Muscle layer of duodenum (tissue), 2 donors: Measurements from ENCODE around the gene EPS8L2.

Experiments
- H3K27ac ChIP-seq: one replicate; pipeline ENCODE4 v1.7.0; 2013; ENCODE audit warnings: mild to moderate bottlenecking, low read length
- H3K27me3 ChIP-seq: one replicate; pipeline ENCODE4 v1.7.0; 2013; ENCODE audit warnings: low read depth, mild to moderate bottlenecking, control low read depth, low read length
- H3K36me3 ChIP-seq, 2 donors: one replicate each; pipeline ENCODE4 v1.7.0; 2013; ENCODE audit warnings: low read length in 2 of 2, control low read depth in 1 of 2, mild to moderate bottlenecking in 1 of 2; ENCODE audit not compliant: insufficient read depth in 2 of 2, control insufficient read depth in 1 of 2
- H3K4me1 ChIP-seq, 2 donors: one replicate each; pipeline ENCODE4 v1.7.0; 2013; ENCODE audit warnings: low read length in 2 of 2, mild to moderate bottlenecking in 2 of 2, control low read depth in 1 of 2, moderate library complexity in 1 of 2; ENCODE audit not compliant: insufficient read depth in 2 of 2, control insufficient read depth in 1 of 2
- H3K4me3 ChIP-seq, 2 donors: one replicate each; pipeline ENCODE4 v1.7.0; 2013; ENCODE audit warnings: low read length in 2 of 2, low read depth in 1 of 2, mild to moderate bottlenecking in 1 of 2
- H3K9me3 ChIP-seq, 2 donors: one replicate each; pipeline ENCODE4 v1.7.0; 2013; ENCODE audit warnings: low read length in 2 of 2, control low read depth in 1 of 2, mild to moderate bottlenecking in 1 of 2; ENCODE audit not compliant: control insufficient read depth in 1 of 2
- donor health status: healthy.

The EPS8L2 gene

GRCh38 chr11:721741-722345 lies 15.8 kb downstream of the EPS8L2 start:
- no peak overlapping the region for H3K4me3 ChIP-seq
- peaks cover 0 to 37% of the 10 kb centered on the region in 2 donors for H3K4me1 ChIP-seq
- H3K27ac ChIP-seq = no peak overlapping the region

GRCh38 chr11:722346-722811 lies 16.3 kb downstream of the EPS8L2 start:
- Histone ChIP-seq H3K27ac (no peak overlapping the region), H3K36me3 (no peaks in the 10 kb centered on the region), H3K27me3 (peaks cover 11% of the 10 kb centered on the region), H3K4me1 (peaks cover 0 to 40% of the 10 kb centered on the region in 2 donors), H3K9me3 (no peaks in the 10 kb centered on the region), H3K4me3 (no peak overlapping the region)

More at GRCh38 chr11:721741-722345, 15.8 kb downstream of the EPS8L2 start:
- Histone ChIP-seq H3K27me3 (peaks cover 11% of the 10 kb centered on the region), H3K36me3 (no peaks in the 10 kb centered on the region), H3K9me3 (no peaks in the 10 kb centered on the region)

GRCh38 chr11:723120-723883 lies 17.3 kb downstream of the EPS8L2 start:
- no peaks in the 10 kb centered on the region for H3K9me3 ChIP-seq
- peaks cover 0 to 49% of the 10 kb centered on the region in 2 donors for H3K4me1 ChIP-seq
- H3K27me3 ChIP-seq = peaks cover 11% of the 10 kb centered on the region
- H3K4me3 ChIP-seq = no peak overlapping the region
- H3K36me3 ChIP-seq = no peaks in the 10 kb centered on the region
- H3K27ac ChIP-seq = no peak overlapping the region

DNA sequence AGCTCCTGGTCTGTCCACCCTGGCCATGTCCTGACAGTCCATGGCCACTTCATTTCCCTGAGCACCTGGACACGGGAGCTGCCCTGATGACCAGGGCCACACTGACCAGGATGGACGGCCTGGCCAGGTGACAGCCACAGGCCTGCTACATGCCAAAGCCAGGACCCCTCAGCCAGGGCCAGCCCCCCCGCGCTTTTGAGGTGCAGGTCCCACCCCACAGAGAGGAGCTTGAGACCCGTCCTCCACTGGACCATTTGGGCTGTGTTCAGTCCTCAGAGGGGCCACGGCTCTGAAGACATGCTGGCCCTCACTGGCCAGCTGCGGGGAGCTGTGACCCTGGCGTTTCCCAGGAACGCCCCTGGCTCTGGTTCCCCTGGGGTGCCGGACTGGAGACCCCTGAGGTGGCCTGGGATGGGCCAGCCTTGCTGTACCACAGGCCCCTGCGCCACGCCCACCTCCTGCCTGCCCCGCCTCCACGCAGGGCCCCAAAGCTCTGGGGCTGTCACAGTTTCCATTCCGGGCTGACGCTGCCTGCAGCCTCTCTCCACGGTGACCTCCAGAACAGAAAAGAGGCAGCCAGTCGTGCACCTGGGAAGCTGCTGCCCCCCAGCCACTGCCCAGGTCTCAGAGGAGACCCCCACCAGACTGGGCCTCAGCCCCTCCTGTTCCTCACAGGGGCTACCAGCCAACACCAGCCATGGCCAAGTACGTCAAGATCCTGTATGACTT lies 18.2 kb downstream of the EPS8L2 start:
- peaks cover 11% of the 10 kb centered on the region for H3K27me3 ChIP-seq
- no peak overlapping the region for H3K4me3 ChIP-seq
- H3K27ac ChIP-seq = no peak overlapping the region
- peaks cover 0 to 58% of the 10 kb centered on the region in 2 donors for H3K4me1 ChIP-seq
- H3K9me3 ChIP-seq = no peaks in the 10 kb centered on the region
- no peaks in the 10 kb centered on the region for H3K36me3 ChIP-seq

GRCh38 chr11:724778-725386 lies 18.9 kb downstream of the EPS8L2 start:
- Histone ChIP-seq H3K27me3 (peaks cover 11% of the 10 kb centered on the region), H3K9me3 (no peaks in the 10 kb centered on the region), H3K4me3 (no peak overlapping the region), H3K27ac (no peak overlapping the region), H3K36me3 (no peaks in the 10 kb centered on the region), H3K4me1 (peaks cover 0 to 60% of the 10 kb centered on the region in 2 donors)

DNA sequence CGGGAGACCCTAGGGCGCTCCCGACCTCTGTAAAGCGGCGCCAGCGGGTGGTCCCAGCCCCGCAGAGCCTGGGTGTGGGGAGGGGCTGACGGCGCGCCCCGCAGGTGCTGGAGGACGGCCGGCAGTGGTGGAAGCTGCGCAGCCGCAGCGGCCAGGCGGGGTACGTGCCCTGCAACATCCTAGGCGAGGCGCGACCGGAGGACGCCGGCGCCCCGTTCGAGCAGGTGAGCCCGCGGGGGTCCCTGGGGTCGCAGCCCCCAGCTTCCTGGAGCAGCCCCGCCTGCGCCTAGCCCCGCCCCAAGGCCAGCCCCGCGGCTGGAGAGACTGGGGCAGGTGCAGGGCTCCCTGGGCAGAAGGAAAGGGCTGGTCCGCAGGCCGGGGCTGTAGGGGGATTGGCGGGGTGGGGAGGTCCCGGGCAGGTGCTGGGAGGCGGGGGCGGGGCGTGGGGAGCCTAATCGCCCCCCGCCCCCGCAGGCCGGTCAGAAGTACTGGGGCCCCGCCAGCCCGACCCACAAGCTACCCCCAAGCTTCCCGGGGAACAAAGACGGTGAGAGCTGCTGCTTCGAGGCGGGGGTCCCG lies 19.7 kb downstream of the EPS8L2 start:
- no peak overlapping the region for H3K27ac ChIP-seq
- peaks cover 11% of the 10 kb centered on the region for H3K27me3 ChIP-seq
- H3K9me3 ChIP-seq = no peaks in the 10 kb centered on the region
- H3K4me1 ChIP-seq = peaks cover 0 to 58% of the 10 kb centered on the region in 2 donors
- H3K4me3 ChIP-seq = peak overlapping the region in 1 of 2 donors; percentile 35
- no peaks in the 10 kb centered on the region for H3K36me3 ChIP-seq

DNA sequence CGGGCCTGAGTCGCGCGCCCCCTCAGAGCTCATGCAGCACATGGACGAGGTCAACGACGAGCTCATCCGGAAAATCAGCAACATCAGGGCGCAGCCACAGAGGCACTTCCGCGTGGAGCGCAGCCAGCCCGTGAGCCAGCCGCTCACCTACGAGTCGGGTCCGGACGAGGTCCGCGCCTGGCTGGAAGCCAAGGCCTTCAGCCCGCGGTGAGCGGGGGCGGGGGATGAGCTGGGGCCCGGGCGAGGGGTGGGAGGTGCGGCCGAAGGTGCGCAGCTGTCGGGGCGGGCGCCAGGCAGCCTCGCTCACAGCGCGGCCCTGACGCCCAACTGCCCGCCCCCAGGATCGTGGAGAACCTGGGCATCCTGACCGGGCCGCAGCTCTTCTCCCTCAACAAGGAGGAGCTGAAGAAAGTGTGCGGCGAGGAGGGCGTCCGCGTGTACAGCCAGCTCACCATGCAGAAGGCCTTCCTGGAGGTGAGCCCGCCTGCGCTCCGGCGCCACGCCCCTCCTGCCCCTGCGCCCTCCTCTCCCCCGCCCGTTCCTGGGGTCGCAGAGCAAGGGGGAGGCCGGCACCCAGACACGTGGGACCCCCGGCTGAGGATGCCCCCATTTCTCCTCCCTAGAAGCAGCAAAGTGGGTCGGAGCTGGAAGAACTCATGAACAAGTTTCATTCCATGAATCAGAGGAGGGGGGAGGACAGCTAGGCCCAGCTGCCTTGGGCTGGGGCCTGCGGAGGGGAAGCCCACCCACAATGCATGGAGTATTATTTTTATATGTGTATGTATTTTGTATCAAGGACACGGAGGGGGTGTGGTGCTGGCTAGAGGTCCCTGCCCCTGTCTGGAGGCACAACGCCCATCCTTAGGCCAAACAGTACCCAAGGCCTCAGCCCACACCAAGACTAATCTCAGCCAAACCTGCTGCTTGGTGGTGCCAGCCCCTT lies 20.5 kb downstream of the EPS8L2 start:
- Histone ChIP-seq H3K4me1 (peaks cover 0 to 50% of the 10 kb centered on the region in 2 donors), H3K36me3 (no peaks in the 10 kb centered on the region), H3K27me3 (peaks cover 7% of the 10 kb centered on the region), H3K4me3 (peak overlapping the region in 1 of 2 donors; percentile 35), H3K27ac (no peak overlapping the region), H3K9me3 (no peaks in the 10 kb centered on the region)

DNA sequence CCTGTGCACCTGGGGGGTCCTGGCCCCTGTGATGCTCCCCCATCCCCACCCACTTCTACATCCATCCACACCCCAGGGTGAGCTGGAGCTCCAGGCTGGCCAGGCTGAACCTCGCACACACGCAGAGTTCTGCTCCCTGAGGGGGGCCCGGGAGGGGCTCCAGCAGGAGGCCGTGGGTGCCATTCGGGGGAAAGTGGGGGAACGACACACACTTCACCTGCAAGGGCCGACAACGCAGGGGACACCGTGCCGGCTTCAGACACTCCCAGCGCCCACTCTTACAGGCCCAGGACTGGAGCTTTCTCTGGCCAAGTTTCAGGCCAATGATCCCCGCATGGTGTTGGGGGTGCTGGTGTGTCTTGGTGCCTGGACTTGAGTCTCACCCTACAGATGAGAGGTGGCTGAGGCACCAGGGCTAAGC lies 21.3 kb downstream of the EPS8L2 start:
- Histone ChIP-seq H3K9me3 (no peaks in the 10 kb centered on the region), H3K4me1 (peaks cover 0 to 42% of the 10 kb centered on the region in 2 donors), H3K27ac (peak overlapping the region; percentile 31), H3K27me3 (peaks cover under 1% of the 10 kb centered on the region), H3K4me3 (no peak overlapping the region), H3K36me3 (no peaks in the 10 kb centered on the region)

- H3K9me3 ChIP-seq = no peaks in the 10 kb centered on the region
- no peaks in the 10 kb centered on the region for H3K36me3 ChIP-seq
- peak overlapping the region; percentile 31 for H3K27ac ChIP-seq
- H3K27me3 ChIP-seq = no peaks in the 10 kb centered on the region
- H3K4me1 ChIP-seq = peaks cover 0 to 40% of the 10 kb centered on the region in 2 donors
- peak overlapping the region in 1 of 2 donors; percentile 14 for H3K4me3 ChIP-seq
Observed at GRCh38 chr11:727859-728748, 22.1 kb downstream of the EPS8L2 start.
